ENCODE measurements around the gene DRAM1. TPM values are rescaled to one million over a fixed set of nuclear protein-coding genes. Genes with fewer than 3 reads are reported as not detected.

DRAM1 gene
- total RNA-seq, 1 donor from 2014 or later, result 5.9 TPM

Other genes with a start within 250 kb of the DRAM1 start
- gene CHPT1, start 179.9 kb upstream of the DRAM1 start, total RNA-seq, result 3.8 and 5.2 TPM in 2 replicates
- 0.46 and 0.93 TPM in 2 replicates for gene SYCP3, start 138.1 kb upstream of the DRAM1 start, total RNA-seq
- 62.4 and 63.1 TPM in 2 replicates for gene GNPTAB, start 46.6 kb upstream of the DRAM1 start, total RNA-seq
- gene WASHC3, start 184.4 kb downstream of the DRAM1 start, total RNA-seq, result 43.9 and 49.7 TPM in 2 replicates
- gene NUP37, start 242.5 kb downstream of the DRAM1 start, total RNA-seq, result 46.9 and 51.3 TPM in 2 replicates
- gene PARPBP, start 242.6 kb downstream of the DRAM1 start, total RNA-seq, result 21.0 and 24.5 TPM in 2 replicates

Data from T-helper 1 cell treated with Interleukin-12 subunit alpha and Interleukin-12 subunit beta and Interleukin-4 antibody, amounts not matched to agents 30 ng/mL and 1 ng/mL, for 36 hours (primary cell).